ENCODE measurements around the gene GPR171.

- no peak for TF ChIP-seq CTCF (IDR thresholded peaks at IDR 0.05 in 8 of 11, conservative IDR thresholded peaks at IDR 0.05 in 3 of 11)
- no peak for TF ChIP-seq POLR2AphosphoS5 (IDR thresholded peaks at IDR 0.05)
- no peak for TF ChIP-seq POLR2A (IDR thresholded peaks at IDR 0.05)
Measured at GRCh38 chr3:151199554-151200438, 3.2 kb downstream of the GPR171 start.

Data from spleen (tissue), 7 donors.